Activated CD4-positive, CD25-positive, alpha-beta regulatory T cell (primary cell): Measurements from ENCODE around the gene CMTM1.
"Not testable (repeated sequence)": the region's sequence is repeated elsewhere in the genome, so short reads cannot be mapped to it uniquely, and the experiment has no call there.

ENCODE experiments used
- DNase-seq, 4 experiments: peaks; one replicate each; lab custom pipeline; 2025; lab: John Stamatoyannopoulos, UW

The CMTM1 gene

DNA sequence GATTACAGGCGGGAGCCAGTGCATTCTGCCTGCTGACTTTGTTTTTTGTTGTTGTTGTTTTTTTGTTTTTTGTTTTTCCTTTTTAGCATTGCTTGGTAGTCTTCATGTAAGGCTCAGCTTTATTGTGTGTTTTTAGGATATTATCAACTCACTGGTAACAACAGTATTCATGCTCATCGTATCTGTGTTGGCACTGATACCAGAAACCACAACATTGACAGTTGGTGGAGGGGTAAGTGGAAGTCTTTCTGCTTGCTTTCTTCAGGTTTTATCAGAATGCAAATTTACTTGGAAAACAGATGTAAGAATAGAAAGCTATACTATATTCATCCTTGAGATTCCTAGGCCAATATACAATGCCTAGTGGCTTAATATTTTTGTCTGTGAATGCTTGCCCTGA lies 3.3 kb upstream of the CMTM1 start:
- no peak for DNase-seq

GRCh38 chr16:66563574-66564334 lies 2.5 kb upstream of the CMTM1 start:
- DNase-seq: no peak

GRCh38 chr16:66567270-66567669 lies 1.0 kb downstream of the CMTM1 start:
- not testable (repeated sequence) for DNase-seq

GRCh38 chr16:66568355-66568754 lies 2.1 kb downstream of the CMTM1 start:
- DNase-seq: no peak

GRCh38 chr16:66569131-66569530 lies 2.9 kb downstream of the CMTM1 start:
- DNase-seq: no peak

DNA sequence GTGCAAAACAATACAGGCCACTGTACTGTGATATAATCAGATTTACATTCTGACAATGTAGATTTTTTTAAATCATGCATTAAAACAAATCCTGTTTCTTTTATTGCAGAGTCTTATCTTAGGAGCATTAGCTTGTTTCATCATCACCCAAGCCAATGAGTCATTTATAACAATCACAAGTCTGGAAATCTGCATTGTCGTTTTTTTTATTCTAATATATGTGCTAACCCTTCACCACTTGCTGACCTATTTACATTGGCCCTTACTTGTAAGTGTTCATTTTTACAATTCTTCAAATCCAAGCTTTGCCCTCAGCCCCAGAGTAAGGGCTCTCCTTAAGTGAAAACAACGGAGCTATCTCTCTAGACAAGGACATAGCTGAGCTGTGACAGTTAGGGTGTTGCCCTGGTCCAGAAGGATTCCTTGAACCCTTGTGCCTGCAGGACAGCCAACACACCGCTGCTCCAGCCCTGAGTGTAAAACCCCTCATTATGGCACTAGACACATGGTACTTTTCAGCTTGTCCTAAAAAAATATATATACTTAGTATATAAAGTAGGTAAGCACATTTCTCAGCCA lies 3.7 kb downstream of the CMTM1 start:
- DNase-seq: no peak

DNA sequence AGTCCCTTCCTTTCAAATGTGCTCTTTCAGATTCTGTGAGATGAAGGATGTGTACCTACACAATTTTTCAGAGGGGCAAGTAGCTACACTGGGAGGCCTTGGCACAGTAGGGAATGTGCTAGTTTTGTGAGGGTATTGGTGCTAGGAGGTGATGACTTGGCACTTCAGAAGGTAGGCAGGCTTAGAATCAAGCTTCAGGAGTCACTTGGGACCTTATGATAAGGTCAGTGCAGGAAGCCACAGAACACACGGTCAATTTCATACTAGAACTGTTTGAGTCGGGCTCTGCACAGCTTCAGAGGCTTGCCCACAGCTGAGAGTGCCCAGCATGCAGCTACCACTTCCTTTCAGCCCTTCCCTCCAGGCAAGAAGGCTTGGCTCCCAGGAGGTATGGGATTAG lies 6.1 kb downstream of the CMTM1 start:
- no peak for DNase-seq

DNA sequence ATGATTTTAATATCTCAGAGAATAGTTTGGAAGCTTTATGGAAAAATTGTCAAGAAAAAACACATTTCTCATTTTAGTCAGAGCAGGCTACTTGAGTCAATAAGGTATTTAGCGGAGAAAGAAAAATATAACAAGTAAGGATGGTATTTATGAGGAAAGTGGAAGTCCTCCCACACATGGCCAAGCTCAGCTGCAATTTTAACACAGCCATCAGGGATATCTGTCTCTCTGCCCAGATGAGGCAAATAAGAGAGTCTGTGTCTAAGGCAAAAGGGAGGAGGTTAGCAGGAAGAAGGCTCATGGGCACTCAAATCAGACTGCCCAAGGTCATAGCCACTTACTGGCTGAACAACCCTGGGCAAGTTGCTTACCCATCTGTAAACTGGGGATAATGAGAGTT lies 7.8 kb downstream of the CMTM1 start:
- no peak for DNase-seq

DNA sequence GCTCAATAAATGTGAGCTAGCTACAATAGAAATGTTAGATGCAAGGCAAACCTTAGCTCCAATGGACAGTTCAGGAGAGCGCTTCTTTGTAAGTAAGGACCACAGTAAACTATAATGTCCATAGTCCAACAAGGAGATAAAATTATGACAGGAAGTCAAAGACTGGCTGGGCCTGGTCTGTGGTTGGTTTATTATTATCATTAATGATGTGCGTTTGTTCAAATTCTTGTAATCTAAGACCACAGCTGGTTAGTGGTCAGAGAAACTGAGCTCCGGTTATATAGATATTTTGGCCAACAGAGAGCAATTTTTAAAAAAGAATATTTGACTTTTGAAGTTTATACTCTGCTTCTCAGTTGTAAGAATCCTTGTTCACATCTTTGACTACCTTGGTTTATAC lies 8.3 kb downstream of the CMTM1 start:
- no peak for DNase-seq

DNA sequence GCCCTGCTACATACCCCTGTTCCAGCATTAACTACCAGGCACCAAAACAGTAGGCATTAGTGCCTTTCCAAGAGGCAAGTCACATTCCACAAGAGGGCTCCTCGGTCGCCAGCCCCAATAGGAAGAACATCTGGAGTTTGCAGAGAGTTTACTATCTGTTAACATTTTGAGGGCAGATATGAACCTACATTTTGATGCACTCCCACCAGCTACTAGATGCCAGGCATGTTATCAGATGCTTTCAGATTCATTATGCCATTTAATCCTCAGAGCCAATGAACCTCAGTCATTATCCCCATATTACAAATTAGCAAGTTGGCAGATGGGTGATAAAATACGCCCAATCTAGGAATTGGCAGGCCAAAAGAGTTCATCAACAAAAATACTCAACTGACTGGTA lies 8.8 kb downstream of the CMTM1 start:
- no peak for DNase-seq

GRCh38 chr16:66576296-66576695 lies 10.1 kb downstream of the CMTM1 start:
- DNase-seq: no peak

DNA sequence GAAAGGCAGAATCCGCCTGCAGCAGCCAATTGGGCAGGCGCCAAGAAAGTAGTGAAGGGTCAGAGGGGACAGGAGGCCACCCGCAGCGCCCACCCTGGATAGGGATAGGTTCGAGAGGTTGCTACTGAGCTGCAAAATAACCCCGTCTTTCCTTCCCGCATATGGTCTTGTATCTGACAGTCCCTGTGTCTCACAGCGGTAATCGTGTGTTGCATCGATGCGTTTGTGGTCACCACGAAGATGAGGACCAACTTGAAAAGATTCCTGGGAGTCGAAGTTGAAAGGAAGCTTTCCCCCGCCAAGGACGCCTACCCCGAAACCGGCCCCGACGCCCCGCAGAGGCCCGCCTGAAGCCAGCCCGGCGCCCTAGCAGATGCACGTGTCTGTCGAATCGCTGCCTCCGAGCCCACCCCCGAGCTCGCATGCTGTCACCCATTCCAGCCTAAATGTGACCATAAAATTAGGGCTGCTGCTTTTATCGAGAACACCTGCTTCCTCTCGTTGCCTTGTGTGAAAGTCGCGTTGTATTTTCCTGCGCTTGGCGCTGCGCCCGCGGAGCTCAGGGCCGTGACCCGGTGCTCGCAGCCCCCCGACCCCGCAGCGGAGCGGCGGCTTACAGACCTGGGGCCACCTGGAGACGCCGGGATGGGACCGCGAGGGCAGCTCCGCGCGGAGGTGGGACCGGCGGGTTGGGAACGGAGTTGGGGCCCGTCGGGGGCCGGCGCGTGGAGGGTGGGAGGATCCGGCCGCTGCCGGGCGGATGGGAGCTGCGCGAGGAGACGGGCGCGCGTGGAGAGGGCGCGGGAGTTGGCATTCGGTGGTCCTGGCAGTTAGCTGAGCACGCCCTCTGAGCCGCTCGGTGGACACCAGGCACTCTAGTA lies 12.7 kb downstream of the CMTM1 start, which contains the start of gene CMTM2:
TSS of gene CMTM2 (plus strand) at position 813 of the 881 bp plus-strand sequence. CDS start 145 bp downstream, outside the sequence.
- DNase-seq: no peak

DNA sequence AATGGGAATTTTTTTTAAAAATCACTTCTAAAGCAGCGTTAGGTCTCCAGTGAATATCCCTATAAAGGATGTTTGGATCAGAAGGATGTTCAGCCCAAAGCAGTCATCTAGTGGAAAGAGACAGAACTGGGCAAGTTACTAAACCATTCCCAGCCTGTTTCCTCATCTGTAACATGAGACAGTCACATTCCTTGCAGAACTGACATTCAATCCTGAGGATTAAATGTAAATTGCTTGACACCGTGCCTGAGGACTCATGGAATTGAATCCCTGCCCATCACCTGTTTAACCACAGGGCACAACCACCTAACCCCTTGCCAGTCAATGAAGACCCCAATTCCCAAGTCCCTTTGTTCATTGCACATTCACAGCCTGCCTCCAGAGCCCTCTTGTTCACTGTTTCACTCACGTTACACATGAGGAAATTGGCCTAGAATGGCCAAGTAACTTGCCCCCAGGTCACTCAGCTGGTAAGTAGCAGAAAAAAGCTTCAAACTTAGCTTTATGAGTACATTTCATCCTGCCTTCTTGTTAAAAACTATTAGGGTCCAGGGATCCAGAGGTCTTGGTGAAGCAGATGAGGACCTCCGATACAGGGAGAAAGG lies 14.5 kb downstream of the CMTM1 start:
- no peak for DNase-seq

- DNase-seq: no peak
Measured at GRCh38 chr16:66581246-66581952, 15.2 kb downstream of the CMTM1 start.

GRCh38 chr16:66585481-66586239 lies 19.4 kb downstream of the CMTM1 start:
- no peak for DNase-seq

- no peak for DNase-seq
Measured at GRCh38 chr16:66587881-66588600, 21.8 kb downstream of the CMTM1 start.

DNA sequence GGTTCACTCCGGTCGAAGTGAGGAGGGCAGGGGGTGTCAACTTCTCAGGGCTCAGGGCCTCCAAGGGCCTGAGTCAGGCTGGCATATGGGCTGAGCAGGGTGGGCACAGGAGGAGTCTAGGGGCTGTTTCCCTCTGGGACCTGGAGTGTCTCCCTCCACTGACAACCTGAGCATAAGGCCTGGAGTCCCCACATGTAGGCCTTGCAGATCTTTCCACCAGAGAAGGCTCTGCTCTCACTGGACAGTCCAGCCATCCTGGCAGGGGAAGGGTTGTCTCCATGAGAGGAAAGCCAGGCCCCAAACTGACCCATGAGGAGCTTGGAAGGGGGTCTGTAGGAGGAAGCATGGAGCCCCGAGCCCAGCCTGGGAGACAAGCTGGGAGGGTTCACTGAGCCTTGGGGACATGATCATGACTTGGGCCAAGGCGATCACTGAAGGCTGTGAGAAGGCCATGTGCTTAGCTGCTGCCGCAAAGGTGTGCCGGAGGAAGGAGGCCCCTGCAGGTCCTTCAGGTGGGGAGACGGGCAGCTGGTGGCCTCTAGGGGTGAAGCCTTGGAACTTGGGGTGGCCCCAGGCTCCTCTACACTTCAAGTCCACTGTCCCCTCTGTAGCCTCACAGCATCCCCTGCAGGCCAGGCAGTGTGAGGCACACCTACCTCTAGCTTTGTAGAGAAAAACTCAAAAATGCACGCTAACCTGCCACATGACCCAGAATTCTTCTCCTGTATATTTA lies 22.9 kb downstream of the CMTM1 start:
- DNase-seq: peak in 2 of 4 experiments; percentile 30 to 45

GRCh38 chr16:66590322-66590721 lies 24.1 kb downstream of the CMTM1 start:
- DNase-seq: no peak

- DNase-seq: no peak
Measured at GRCh38 chr16:66591018-66591417, 24.8 kb downstream of the CMTM1 start.

DNA sequence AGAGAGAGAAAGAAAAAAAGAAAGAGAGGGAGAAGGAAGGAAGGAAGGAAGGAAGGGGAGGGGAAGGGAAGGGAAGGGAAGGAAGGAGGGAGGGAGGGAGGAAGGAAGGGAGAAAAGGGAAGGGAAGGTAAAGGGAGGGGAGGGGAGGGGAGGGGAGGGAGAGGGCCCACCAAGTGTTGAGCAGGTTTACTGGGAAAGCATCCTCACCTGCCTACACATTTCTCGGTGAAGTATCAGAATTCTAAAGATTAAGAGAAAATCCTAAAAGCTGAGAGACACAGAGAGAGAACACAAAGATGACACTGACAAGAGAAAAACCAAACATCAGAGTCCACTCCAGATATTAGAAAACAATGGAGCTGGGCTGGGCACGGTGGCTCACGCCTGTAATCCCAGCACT lies 26.0 kb downstream of the CMTM1 start:
- no peak for DNase-seq
